RPMI8226 (cell line): ENCODE data around the gene ZNF683.
"Not testable (repeated sequence)": the region's sequence is repeated elsewhere in the genome, so short reads cannot be mapped to it uniquely, and the experiment has no call there.

ENCODE experiments used
- DNase-seq: peaks from one replicate; pipeline ENCODE4 v3.0.0-alpha.2; 2015

The ZNF683 gene

GRCh38 chr1:26335774-26336476 lies 36.6 kb downstream of the ZNF683 start:
- DNase-seq = no peak

GRCh38 chr1:26333312-26333711 lies 39.2 kb downstream of the ZNF683 start:
- not testable (repeated sequence) for DNase-seq

- DNase-seq = no peak
Measured at GRCh38 chr1:26330276-26330675, 42.3 kb downstream of the ZNF683 start.

- not testable (repeated sequence) for DNase-seq
Measured at GRCh38 chr1:26329380-26329779, 43.2 kb downstream of the ZNF683 start.

GRCh38 chr1:26328597-26328996 lies 44.0 kb downstream of the ZNF683 start:
- DNase-seq = no peak

GRCh38 chr1:26327956-26328362 lies 44.6 kb downstream of the ZNF683 start:
- DNase-seq = no peak

- DNase-seq = no peak
Measured at GRCh38 chr1:26324550-26324949, 48.0 kb downstream of the ZNF683 start.

GRCh38 chr1:26323382-26323781 lies 49.2 kb downstream of the ZNF683 start:
- DNase-seq = no peak

- no peak for DNase-seq
Measured at GRCh38 chr1:26322042-26322331, 50.6 kb downstream of the ZNF683 start.

GRCh38 chr1:26321315-26322041 lies 51.1 kb downstream of the ZNF683 start:
- DNase-seq = peak; percentile 91

GRCh38 chr1:26320896-26321295 lies 51.7 kb downstream of the ZNF683 start:
- DNase-seq = no peak

- no peak for DNase-seq
Measured at GRCh38 chr1:26318338-26319064, 54.0 kb downstream of the ZNF683 start.

GRCh38 chr1:26317612-26318337 lies 54.8 kb downstream of the ZNF683 start, which contains the start of gene CD52:
TSS of gene CD52 (plus strand) at chr1:26317958. CDS start at chr1:26318018, 60 bp downstream.
- no peak for DNase-seq

- DNase-seq = no peak
Measured at GRCh38 chr1:26317146-26317545, 55.4 kb downstream of the ZNF683 start.

GRCh38 chr1:26315874-26316850 lies 56.4 kb downstream of the ZNF683 start:
- DNase-seq = no peak

- no peak for DNase-seq
Measured at GRCh38 chr1:26314501-26314900, 58.0 kb downstream of the ZNF683 start.
